Activated naive CD4-positive, alpha-beta T cell treated with anti-CD3 and anti-CD28 coated beads, Interleukin-2, amount 10 ng/mL, durations not matched to agents 7 days and 5 days (primary cell): ENCODE measurements around the gene ACTA1.
A peak's percentile ranks its signal among the peaks of the same experiment; 100 is the strongest.
"Not testable (repeated sequence)": the region's sequence is repeated elsewhere in the genome, so short reads cannot be mapped to it uniquely, and the experiment has no call there.

Source experiments
- CTCF ChIA-PET: fragments of 350-600 bp; sonication (Branson Sonifier 250); formaldehyde crosslinking; loops from one replicate; lab custom pipeline; 2021; ENCODE audit warnings: antibody characterized with exemption; lab: Charles Lee
- DNase-seq: peaks from one replicate; pipeline ENCODE4 v3.0.0-alpha.2; 2020
- H3K27ac Mint-ChIP-seq: one replicate; pipeline ENCODE4 v1.8.0; 2021; ENCODE audit warnings: mild to moderate bottlenecking, moderate library complexity, mixed read lengths
- H3K27me3 Mint-ChIP-seq: one replicate; pipeline ENCODE4 v1.8.0; 2021; ENCODE audit warnings: mild to moderate bottlenecking, mixed read lengths
- H3K36me3 Mint-ChIP-seq: one replicate; pipeline ENCODE4 v1.8.0; 2021; ENCODE audit warnings: mixed read lengths
- H3K4me1 Mint-ChIP-seq: one replicate; pipeline ENCODE4 v1.8.0; 2021; ENCODE audit warnings: mixed read lengths
- H3K4me3 Mint-ChIP-seq: one replicate; pipeline ENCODE4 v1.8.0; 2021; ENCODE audit warnings: mild to moderate bottlenecking, moderate library complexity, mixed read lengths
- H3K9me3 Mint-ChIP-seq: one replicate; pipeline ENCODE4 v1.8.0; 2021; ENCODE audit warnings: mixed read lengths

The ACTA1 gene

DNA sequence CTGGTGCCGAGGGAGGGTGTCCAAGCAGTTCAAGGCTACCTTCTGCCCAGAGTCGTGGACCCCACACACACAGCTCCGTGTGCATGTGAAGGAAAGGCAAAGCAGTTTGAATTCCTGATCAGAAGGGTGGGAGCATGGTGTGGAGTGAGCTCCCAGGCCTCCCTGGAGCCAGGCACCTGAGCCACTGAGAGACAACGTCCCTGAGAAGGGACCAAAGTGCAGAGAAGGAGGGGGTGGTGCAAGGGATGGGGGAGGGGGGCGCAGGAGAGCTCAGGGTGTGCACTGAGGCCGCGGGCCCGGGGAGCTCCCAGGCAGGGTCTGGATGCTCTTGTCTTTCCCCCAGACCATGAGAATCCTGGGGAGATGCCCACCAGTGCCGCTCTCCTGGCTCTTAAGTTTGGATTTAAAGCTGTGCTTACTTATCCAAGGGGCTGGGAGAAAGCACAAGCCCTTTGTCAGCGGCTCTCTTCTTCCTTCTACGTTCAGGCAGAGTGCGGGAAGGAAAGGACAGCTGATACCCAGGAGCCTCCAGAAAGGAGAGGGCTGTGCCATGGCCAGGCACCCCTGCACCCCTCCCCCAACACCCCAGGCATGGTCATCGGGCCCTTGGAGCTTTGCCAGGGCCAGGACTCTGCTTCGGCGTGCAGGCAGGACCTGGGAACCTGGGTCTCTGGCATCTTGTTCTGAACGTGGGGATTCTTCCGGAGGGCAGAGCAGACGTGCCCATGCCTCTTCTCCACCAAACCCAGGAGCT is 24.1 kb downstream of the ACTA1 start:
- no peak for DNase-seq
- Mint-ChIP-seq H3K36me3 (no peaks in the 10 kb centered on the region), H3K27me3 (peaks cover 91% of the 10 kb centered on the region), H3K9me3 (no peaks in the 10 kb centered on the region), H3K27ac (no peak overlapping the region), H3K4me1 (peaks cover 27% of the 10 kb centered on the region), H3K4me3 (peak overlapping the region; percentile 15)
- CTCF ChIA-PET, result interaction anchor here (0.6 to 1.9 kb wide), 5 partner anchors 10 to 151 kb away, joined by 3 to 4 read pairs (median 3); no protein-coding TSS in a partner anchor

DNA sequence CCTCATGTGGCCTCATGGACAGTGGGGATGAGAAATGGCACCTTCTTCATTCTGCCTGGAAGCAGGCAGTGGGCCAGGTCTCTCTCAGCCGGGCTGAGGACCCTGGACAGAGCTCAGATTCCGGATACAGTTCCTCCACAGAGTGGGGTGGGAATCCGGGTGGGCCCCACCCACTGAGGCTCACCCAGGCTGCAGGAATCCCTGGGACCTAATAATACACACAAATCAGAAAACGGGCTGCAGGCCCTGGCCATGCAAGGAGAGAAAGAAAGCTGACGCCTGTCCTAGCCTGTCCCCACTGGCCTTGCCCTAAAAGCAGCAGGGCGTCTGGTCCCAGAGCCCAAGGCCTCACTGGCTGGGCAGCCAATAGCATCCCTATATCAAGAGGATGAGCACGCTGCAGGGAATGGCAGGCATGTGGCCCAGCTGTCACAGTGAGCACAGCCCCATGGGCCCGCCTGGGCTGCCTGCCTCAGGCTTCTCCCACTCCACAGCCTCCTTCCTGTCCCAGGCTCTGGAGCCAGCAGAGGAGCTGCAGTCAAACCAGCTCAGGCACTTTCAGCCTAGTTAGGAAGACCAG is 25.3 kb downstream of the ACTA1 start:
- Mint-ChIP-seq H3K4me1 (peaks cover 27% of the 10 kb centered on the region), H3K4me3 (no peak overlapping the region), H3K36me3 (no peaks in the 10 kb centered on the region), H3K27ac (no peak overlapping the region), H3K9me3 (no peaks in the 10 kb centered on the region), H3K27me3 (peaks cover 97% of the 10 kb centered on the region)
- CTCF ChIA-PET, result interaction anchor here (1.9 kb wide), 1 partner anchor 150 kb away, joined by 4 read pairs; no protein-coding TSS in a partner anchor
- no peak for DNase-seq

DNA sequence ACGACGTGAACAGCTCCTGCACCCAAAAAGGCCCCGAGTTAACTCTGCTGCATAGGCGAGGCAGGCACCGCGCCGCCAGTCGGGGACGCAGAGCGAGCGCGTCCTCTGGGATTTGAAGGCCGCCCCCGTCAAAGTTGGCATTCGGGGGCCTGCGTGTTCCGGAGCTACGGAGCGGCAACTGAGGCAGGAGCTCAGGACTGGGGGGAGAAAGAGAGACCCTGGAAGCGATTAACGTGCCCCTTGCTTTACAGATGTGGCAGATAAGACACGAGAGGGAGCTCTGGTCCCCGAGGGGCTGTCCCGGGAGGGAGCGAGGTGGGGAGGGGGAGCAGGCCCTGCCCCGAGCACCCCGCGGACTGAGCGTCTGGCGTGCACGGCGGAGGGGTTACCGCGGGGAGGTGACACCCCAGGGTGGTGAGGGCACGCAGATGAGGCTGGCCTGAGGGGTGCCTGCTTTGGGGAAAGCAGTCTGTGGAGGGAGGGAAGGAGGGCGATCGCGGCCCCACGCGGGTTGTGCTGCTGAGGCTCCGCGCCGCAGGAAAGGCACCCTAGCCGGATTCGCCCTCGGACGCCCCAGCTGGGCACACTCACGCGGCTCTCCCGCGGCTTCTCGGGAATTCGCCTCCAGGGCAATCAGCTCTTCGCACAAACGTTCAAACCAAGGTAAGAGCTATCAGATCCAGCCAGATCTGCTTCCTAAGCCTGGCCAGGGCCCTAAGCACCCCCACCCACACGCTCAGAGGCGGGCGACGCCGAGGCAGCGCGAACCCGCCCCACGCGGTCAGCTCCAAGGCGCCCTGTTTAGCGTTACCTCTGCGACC is 26.5 kb downstream of the ACTA1 start:
- CTCF ChIA-PET, result interaction anchor here (1.3 kb wide), 1 partner anchor 13 kb away, joined by 5 read pairs; no protein-coding TSS in a partner anchor
- Mint-ChIP-seq H3K27ac (no peak overlapping the region), H3K27me3 (peaks cover 95% of the 10 kb centered on the region), H3K36me3 (no peaks in the 10 kb centered on the region), H3K4me3 (no peak overlapping the region), H3K9me3 (no peaks in the 10 kb centered on the region), H3K4me1 (peaks cover 27% of the 10 kb centered on the region)
- DNase-seq, result no peak

DNA sequence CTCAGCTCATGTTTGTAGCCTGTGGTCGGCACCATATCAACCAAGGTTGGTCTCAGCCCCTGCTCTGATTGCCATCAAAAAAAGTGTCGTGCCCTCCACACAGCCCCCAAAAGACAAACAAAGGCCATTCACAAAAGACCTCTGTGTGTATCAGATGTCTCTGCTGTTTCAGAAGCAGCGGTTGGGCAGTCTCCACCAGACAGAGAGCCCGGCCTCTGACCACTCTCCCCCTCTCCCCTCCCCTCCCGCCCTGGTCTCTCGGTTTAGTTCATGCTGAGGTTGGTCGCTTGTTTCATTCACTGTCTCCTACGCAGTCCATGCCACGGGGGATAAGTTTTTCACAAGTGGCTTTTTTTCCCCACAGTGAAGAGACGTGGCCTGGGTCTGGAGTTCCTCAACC is 27.1 kb downstream of the ACTA1 start:
- Mint-ChIP-seq H3K4me3 (no peak overlapping the region), H3K4me1 (peaks cover 27% of the 10 kb centered on the region), H3K27me3 (peaks cover 94% of the 10 kb centered on the region), H3K36me3 (no peaks in the 10 kb centered on the region), H3K9me3 (no peaks in the 10 kb centered on the region), H3K27ac (no peak overlapping the region)
- CTCF ChIA-PET, result interaction anchor here (1.0 to 1.3 kb wide), 2 partner anchors 14 to 148 kb away, joined by 4 to 5 read pairs; no protein-coding TSS in a partner anchor
- no peak for DNase-seq

DNA sequence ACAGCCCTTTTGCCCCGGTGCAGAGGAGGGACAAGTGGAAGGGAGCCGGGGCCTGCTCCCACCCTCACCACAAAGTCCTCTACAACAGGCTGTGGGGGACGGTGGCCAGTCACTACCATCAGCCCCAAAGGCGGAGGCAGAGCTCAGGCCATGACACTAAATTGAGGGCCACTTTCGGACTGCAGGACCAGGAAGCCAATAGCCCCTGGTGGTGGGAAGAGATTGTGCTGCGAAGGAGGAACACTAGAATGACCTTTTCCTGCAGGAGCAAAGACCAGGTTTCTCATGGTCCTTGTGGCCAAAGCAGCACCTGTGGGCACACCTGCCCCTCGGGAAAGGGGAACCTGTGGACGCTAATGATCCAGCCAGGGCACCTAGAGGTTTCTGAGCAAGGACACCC is 30.3 kb downstream of the ACTA1 start:
- DNase-seq, result no peak
- Mint-ChIP-seq H3K27ac (no peak overlapping the region), H3K27me3 (peaks cover 68% of the 10 kb centered on the region), H3K4me3 (no peak overlapping the region), H3K36me3 (no peaks in the 10 kb centered on the region), H3K9me3 (no peaks in the 10 kb centered on the region), H3K4me1 (peaks cover 7% of the 10 kb centered on the region)
- CTCF ChIA-PET, result no interaction called here

DNA sequence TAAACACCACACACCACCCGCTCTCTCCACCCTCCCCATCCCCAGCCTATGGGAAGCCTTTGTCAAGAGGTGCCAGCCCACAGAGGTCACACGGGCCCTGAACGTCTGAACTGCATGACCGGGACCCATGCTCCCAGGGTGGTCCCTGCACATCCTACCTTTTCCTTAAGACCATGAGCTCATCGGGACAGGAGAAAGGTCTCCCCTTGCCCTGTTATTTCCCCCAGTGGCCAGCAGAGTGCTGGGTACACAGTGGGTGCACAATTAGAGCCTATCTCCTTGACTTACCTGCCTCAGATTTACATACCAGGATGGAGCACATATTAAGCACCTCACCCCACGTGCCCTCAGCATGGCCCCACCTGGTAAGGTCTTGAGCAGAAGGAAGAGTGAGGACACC is 30.9 kb downstream of the ACTA1 start:
- CTCF ChIA-PET, result no interaction called here
- DNase-seq, result no peak
- Mint-ChIP-seq H3K4me3 (no peak overlapping the region), H3K4me1 (peaks cover 7% of the 10 kb centered on the region), H3K9me3 (no peaks in the 10 kb centered on the region), H3K27ac (no peak overlapping the region), H3K36me3 (no peaks in the 10 kb centered on the region), H3K27me3 (peaks cover 62% of the 10 kb centered on the region)

DNA sequence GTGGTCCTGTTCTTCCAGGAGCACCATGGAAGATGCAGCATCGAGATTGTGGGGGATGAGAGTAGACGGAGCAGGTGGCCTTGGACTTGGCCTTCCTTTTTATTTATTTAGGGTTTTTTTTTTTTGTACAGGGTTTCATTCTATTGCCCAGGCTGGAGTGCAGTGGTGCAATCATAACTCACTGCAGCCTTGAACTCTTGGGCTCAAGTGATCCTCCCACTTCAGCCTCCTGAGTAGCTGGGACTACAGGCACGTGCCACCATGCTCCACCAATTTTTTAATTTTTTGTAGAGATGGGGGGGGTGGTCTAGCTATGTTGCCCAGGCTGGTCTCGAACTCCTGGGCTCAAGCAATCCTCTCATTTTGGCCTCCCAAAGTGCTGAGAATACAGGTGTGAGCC is 31.6 kb downstream of the ACTA1 start:
- H3K4me1 Mint-ChIP-seq, H3K36me3 Mint-ChIP-seq, H3K4me3 Mint-ChIP-seq, CTCF ChIA-PET, H3K27ac Mint-ChIP-seq, DNase-seq, H3K9me3 Mint-ChIP-seq: not testable (repeated sequence)
- peaks cover 61% of the 10 kb centered on the region for H3K27me3 Mint-ChIP-seq

DNA sequence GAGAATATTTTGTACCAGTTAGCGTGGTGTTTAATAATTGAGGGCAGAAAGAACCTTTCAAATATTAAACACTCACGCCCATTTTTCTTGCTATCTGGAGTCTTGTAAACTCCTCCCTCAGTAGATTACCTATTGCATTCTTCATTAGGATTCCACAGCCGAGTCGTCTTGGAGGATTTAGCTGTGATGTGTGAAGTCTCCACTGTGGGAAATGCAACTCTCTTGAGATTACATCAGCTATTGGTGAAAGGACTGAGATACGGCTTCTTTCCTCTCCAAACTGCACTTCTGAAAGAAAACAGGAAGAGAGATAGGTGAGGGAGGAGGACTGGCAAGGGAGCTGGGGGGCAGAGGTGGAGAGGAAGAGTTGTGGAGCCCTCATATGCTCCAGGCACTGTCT is 36.1 kb downstream of the ACTA1 start:
- no peak for DNase-seq
- Mint-ChIP-seq H3K4me3 (no peak overlapping the region), H3K27me3 (peaks cover 50% of the 10 kb centered on the region), H3K4me1 (peaks cover 5% of the 10 kb centered on the region), H3K9me3 (no peaks in the 10 kb centered on the region), H3K27ac (no peak overlapping the region), H3K36me3 (no peaks in the 10 kb centered on the region)
- CTCF ChIA-PET, result no interaction called here

DNA sequence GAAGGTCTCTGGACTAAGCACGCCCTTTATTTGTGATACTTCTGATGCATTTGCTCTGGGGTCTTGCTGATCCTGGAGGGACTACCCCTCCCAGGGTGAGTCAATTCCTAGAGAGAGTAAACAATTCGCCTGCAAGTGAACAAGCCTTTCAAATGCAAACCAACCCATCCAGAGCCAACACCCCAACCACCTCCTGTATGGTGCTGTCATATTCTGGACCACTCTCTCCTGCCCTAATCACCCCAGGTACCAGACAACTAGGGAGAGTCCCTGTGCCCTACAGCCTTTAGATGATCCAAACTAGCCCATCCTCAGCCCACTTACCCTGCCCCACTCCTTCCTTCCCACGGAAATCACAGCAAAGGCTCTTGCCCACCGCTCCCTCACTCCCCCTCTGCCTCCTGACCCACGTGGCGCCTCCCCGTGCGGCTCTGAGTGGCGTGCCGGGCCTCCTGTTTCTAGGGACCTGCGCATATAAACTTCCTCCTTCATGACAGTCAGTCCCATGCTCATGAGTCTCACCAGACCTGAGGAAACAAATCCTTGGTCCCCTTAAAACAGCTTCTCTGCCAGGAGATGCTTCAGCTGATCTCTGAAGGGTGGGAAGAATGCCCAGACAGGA is 37.2 kb downstream of the ACTA1 start:
- peaks cover 5% of the 10 kb centered on the region for H3K4me1 Mint-ChIP-seq
- H3K9me3 Mint-ChIP-seq, result no peaks in the 10 kb centered on the region
- no peak for DNase-seq
- H3K27me3 Mint-ChIP-seq, result peaks cover 47% of the 10 kb centered on the region
- CTCF ChIA-PET, result no interaction called here
- H3K27ac Mint-ChIP-seq, result no peak overlapping the region
- H3K4me3 Mint-ChIP-seq, result no peak overlapping the region
- H3K36me3 Mint-ChIP-seq, result no peaks in the 10 kb centered on the region

DNA sequence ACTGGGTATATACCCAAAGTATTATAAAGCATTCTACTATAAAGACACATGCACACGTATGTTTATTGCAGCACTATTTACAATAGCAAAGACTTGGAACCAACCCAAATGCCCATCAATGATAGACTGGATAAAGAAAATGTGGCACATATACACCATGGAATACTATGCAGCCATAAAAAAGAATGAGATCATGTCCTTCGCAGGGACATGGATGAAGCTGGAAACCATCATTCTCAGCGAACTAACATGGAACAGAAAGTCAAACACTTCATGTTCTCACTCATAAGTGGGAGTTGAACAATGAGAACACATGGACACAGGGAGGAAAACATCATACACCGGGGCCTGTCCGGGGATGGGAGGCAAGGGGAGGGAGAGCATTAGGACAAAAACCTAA is 39.4 kb downstream of the ACTA1 start:
- H3K4me1 Mint-ChIP-seq, H3K27ac Mint-ChIP-seq, DNase-seq, H3K4me3 Mint-ChIP-seq, H3K9me3 Mint-ChIP-seq, CTCF ChIA-PET, H3K36me3 Mint-ChIP-seq: not testable (repeated sequence)
- peaks cover 61% of the 10 kb centered on the region for H3K27me3 Mint-ChIP-seq

DNA sequence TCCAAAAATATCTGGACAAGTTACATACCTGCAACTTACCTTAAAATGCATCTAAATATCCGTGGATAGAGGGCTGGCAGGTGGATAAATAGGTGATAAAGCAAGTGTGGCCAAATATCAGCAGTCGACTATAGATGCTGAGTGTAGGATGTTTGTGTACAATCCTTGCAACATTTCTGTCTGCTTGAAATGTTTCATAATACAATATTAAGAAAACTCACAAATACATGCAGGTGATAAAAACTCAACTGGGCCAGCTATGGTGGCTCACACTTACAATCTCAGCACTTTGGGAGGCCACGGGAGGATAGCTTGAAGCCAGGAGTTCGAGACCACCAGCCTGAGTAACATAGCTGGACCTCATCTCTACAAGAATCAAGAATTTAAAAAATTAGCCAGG is 41.0 kb downstream of the ACTA1 start:
- CTCF ChIA-PET, result no interaction called here
- Mint-ChIP-seq H3K9me3 (no peaks in the 10 kb centered on the region), H3K36me3 (no peaks in the 10 kb centered on the region), H3K4me1 (peaks cover 5% of the 10 kb centered on the region), H3K4me3 (no peak overlapping the region), H3K27ac (no peak overlapping the region), H3K27me3 (peaks cover 61% of the 10 kb centered on the region)
- DNase-seq, result no peak

DNA sequence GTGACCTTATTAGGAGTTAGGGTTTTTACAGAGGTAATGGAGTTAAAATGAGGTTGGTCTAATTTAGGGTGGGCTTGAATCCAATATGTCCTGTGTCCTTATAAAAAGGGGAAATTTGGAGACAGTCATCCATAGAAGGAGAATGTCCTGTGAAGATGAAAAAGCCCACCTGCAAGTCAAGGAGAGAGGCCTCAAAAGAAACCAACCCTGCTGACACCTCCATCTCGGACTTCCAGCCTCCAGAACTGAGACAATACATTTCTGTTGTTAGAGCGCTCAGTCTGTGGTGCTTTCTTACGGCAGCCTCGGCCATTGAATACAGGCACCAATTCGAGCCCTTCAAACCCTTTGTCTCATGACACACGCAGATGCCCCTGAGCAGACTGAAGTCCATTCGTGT is 43.8 kb downstream of the ACTA1 start:
- H3K4me1 Mint-ChIP-seq, result no peaks in the 10 kb centered on the region
- H3K27me3 Mint-ChIP-seq, result peaks cover 44% of the 10 kb centered on the region
- no peak overlapping the region for H3K27ac Mint-ChIP-seq
- H3K9me3 Mint-ChIP-seq, result no peaks in the 10 kb centered on the region
- CTCF ChIA-PET, result no interaction called here
- H3K4me3 Mint-ChIP-seq, result no peak overlapping the region
- H3K36me3 Mint-ChIP-seq, result no peaks in the 10 kb centered on the region
- no peak for DNase-seq

DNA sequence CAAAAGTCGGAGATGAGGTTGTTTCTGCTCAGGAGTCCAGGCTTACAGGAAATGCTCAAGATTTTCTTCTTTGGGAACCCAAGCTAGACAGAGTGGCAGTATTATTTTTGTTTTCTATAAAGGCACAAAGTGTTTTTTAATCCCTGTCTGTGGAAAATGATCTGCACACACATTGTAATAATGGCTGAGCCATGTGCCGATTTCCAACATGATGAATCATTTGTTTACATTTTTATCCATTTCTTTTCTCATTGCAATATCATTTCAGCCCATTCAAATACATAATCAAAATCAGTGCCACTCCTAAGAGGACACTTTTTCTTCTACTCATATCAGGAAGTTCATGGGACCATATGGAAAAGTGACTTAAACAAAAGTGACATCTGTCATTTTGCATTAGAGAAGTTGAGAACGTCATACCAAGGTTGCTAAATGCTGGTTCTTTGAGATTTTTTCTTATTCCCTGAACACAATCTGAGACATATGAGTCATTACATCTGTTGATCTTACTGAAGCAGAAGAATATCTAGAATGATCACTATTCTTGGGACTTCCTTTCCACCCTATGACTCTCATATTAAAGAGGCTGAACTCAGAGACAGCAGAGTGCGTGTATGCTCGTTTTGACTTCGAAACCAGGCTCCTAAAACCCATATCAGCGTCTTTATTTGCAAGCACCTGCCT is 44.9 kb downstream of the ACTA1 start:
- Mint-ChIP-seq H3K27me3 (peaks cover 43% of the 10 kb centered on the region), H3K27ac (no peak overlapping the region)
- CTCF ChIA-PET, result no interaction called here

More for the DNA sequence above, 44.9 kb downstream of the ACTA1 start:
- no peak for DNase-seq
- no peaks in the 10 kb centered on the region for H3K9me3 Mint-ChIP-seq
- no peak overlapping the region for H3K4me3 Mint-ChIP-seq
- no peaks in the 10 kb centered on the region for H3K36me3 Mint-ChIP-seq
- H3K4me1 Mint-ChIP-seq, result no peaks in the 10 kb centered on the region
